Natural killer cell (primary cell): ENCODE data around the gene PLA2G10. TPM values are rescaled to one million over a fixed set of nuclear protein-coding genes. Genes with fewer than 3 reads are reported as not detected.
"Not testable (repeated sequence)": the region's sequence is repeated elsewhere in the genome, so short reads cannot be mapped to it uniquely, and the experiment has no call there.

Source experiments
- ATAC-seq, 3 donors: fragments of 150-1000 bp in 2 of 3; fragments of 200-7000 bp in 1 of 3; cut with Tn5 transposase; 1 replicate in 1 of 3; 2 replicates in 2 of 3; pipeline ENCODE4 v1.10.0; 2021; ENCODE audit warnings: mild to moderate bottlenecking in 2 of 3, moderate library complexity in 2 of 3
- DNase-seq, 2 donors: peaks; one replicate each; pipeline versions ENCODE4 v3.0.0 to v3.0.0-alpha.2; 2013 to 2021; ENCODE audit warnings: mixed read lengths in 1 of 2
- H3K27ac ChIP-seq: one replicate; pipeline ENCODE4 v1.5.1; 2013; ENCODE audit warnings: mild to moderate bottlenecking, low read length
- H3K27me3 ChIP-seq: one replicate; pipeline ENCODE4 v1.6.1; 2013; ENCODE audit warnings: low read length; ENCODE audit not compliant: control insufficient read depth, insufficient read depth
- H3K36me3 ChIP-seq: one replicate; pipeline ENCODE4 v1.6.1; 2013; ENCODE audit warnings: low read length; ENCODE audit not compliant: control insufficient read depth, insufficient read depth
- H3K4me1 ChIP-seq: one replicate; pipeline ENCODE4 v1.6.1; 2013; ENCODE audit warnings: low read length; ENCODE audit not compliant: control insufficient read depth, insufficient read depth
- H3K4me3 ChIP-seq: one replicate; pipeline ENCODE4 v1.5.1; 2013; ENCODE audit warnings: low read length
- H3K9me3 ChIP-seq: one replicate; pipeline ENCODE4 v1.6.1; 2013; ENCODE audit warnings: low read length; ENCODE audit not compliant: control insufficient read depth, insufficient read depth
- H3K27ac Mint-ChIP-seq, 2 donors: one replicate each; pipeline ENCODE4 v1.8.0; 2022; ENCODE audit warnings: mild to moderate bottlenecking in 2 of 2, mixed read lengths in 2 of 2, moderate library complexity in 1 of 2
- H3K27me3 Mint-ChIP-seq, 2 donors: one replicate each; pipeline ENCODE4 v1.8.0; 2022; ENCODE audit warnings: low read depth in 2 of 2, mixed read lengths in 2 of 2
- H3K36me3 Mint-ChIP-seq: one replicate; pipeline ENCODE4 v1.8.0; 2022; ENCODE audit warnings: mixed read lengths
- H3K4me1 Mint-ChIP-seq, 2 donors: one replicate each; pipeline ENCODE4 v1.8.0; 2022; ENCODE audit warnings: mixed read lengths in 2 of 2
- H3K4me3 Mint-ChIP-seq: one replicate; pipeline ENCODE4 v1.8.0; 2022; ENCODE audit warnings: mild to moderate bottlenecking, moderate library complexity, mixed read lengths
- H3K9me3 Mint-ChIP-seq, 2 donors: one replicate each; pipeline ENCODE4 v1.8.0; 2022; ENCODE audit warnings: mixed read lengths in 2 of 2
- WGBS: methylation state at CpG from one replicate; pipeline ENCODE4 v1.1.7; 2013; ENCODE audit warnings: missing lambda C conversion rate; ENCODE audit not compliant: insufficient coverage; 5-methylcytosine and 5-hydroxymethylcytosine counted together
- intact Hi-C: fragments of 100-400 bp; cut with micrococcal nuclease; formaldehyde crosslinking; loops from one replicate; pipeline ENCODE4 v1.14.2; 2022
- total RNA-seq, 4 donors: library from RNA; stranded (reverse); fragments of 120-200 nt in 1 of 4; gene quantifications; one replicate each; pipeline versions ENCODE4 v1.2.3 to v1.2.4, GENCODE V29; 2013 to 2022
- TF ChIP-seq, protein P1 (sequence below): fragments of 200-600 bp; IDR thresholded peaks from one replicate; pipeline ENCODE4 v1.8.0; 2022; ENCODE audit warnings: antibody characterized with exemption

The PLA2G10 gene
- total RNA-seq, 3 donors from 2014 or later (not counting 1 experiment from before 2014, with no cell fraction given): not detected

DNA sequence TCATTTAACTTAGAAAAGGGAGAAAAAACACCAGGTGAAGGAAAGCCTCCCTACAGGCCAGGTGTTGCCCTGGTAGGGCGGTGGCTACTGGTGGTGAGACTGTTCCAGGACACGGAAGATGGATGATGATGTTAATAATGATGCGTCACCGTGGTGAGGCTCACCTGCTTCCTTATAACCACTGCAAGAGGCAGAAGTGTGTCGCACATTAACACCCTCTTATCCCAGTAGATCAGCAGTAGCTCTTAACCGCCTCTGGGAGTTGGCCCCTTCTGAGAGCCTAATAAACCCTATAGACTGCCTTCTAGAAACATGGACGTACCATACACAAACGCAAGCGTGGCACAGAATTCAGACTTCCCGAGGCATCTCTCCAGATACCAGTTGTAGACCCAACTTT lies 53.6 kb downstream of the PLA2G10 start:
- intact Hi-C loops: no loop called here
- no peak overlapping the region for H3K27ac ChIP-seq
- 91% methylated on average over 10 of the region's 10 CpGs for WGBS
- Mint-ChIP-seq H3K9me3 (no peaks in the 10 kb centered on the region), H3K27ac (peak overlapping the region; percentile 63 to 73), H3K4me1 (peaks cover 31 to 33% of the 10 kb centered on the region in 2 donors), H3K36me3 (no peaks in the 10 kb centered on the region), H3K4me3 (no peak overlapping the region), H3K27me3 (no peaks in the 10 kb centered on the region)
- TF ChIP-seq, protein P1, sequence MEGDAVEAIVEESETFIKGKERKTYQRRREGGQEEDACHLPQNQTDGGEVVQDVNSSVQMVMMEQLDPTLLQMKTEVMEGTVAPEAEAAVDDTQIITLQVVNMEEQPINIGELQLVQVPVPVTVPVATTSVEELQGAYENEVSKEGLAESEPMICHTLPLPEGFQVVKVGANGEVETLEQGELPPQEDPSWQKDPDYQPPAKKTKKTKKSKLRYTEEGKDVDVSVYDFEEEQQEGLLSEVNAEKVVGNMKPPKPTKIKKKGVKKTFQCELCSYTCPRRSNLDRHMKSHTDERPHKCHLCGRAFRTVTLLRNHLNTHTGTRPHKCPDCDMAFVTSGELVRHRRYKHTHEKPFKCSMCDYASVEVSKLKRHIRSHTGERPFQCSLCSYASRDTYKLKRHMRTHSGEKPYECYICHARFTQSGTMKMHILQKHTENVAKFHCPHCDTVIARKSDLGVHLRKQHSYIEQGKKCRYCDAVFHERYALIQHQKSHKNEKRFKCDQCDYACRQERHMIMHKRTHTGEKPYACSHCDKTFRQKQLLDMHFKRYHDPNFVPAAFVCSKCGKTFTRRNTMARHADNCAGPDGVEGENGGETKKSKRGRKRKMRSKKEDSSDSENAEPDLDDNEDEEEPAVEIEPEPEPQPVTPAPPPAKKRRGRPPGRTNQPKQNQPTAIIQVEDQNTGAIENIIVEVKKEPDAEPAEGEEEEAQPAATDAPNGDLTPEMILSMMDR: no peak
- peaks cover 26% of the 10 kb centered on the region for H3K36me3 ChIP-seq
- H3K4me3 ChIP-seq: no peak overlapping the region
- peak in 1 of 3 donors; percentile 49 for ATAC-seq
- no peaks in the 10 kb centered on the region for H3K9me3 ChIP-seq
- no peaks in the 10 kb centered on the region for H3K27me3 ChIP-seq
- H3K4me1 ChIP-seq: no peaks in the 10 kb centered on the region
- no peak for DNase-seq

DNA sequence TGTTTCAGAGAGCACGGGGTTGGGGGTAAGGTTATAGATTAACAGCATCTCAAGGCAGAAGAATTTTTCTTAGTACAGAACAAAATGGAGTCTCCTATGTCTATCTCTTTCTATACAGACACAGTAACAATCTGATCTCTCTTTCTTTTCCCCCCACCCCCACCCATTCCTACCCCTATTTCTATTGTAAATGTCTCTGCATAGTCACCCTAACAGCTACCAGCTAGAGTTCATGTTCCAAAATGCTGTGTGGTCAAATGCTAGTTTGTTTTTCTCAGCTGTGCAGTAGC lies 57.2 kb downstream of the PLA2G10 start:
- H3K9me3 ChIP-seq, H3K36me3 Mint-ChIP-seq, H3K27me3 Mint-ChIP-seq, H3K27ac ChIP-seq, ATAC-seq, H3K9me3 Mint-ChIP-seq, intact Hi-C loops, H3K27me3 ChIP-seq, H3K4me3 ChIP-seq, H3K4me3 Mint-ChIP-seq, DNase-seq: not testable (repeated sequence)
- WGBS: no CpG with 5 or more reads among the region's 1 CpG
- Mint-ChIP-seq H3K27ac (peak overlapping the region in 1 of 2 donors; percentile 75), H3K4me1 (peaks cover 44 to 62% of the 10 kb centered on the region in 2 donors)
- peaks cover 14% of the 10 kb centered on the region for H3K36me3 ChIP-seq
- H3K4me1 ChIP-seq: peaks cover 20% of the 10 kb centered on the region

DNA sequence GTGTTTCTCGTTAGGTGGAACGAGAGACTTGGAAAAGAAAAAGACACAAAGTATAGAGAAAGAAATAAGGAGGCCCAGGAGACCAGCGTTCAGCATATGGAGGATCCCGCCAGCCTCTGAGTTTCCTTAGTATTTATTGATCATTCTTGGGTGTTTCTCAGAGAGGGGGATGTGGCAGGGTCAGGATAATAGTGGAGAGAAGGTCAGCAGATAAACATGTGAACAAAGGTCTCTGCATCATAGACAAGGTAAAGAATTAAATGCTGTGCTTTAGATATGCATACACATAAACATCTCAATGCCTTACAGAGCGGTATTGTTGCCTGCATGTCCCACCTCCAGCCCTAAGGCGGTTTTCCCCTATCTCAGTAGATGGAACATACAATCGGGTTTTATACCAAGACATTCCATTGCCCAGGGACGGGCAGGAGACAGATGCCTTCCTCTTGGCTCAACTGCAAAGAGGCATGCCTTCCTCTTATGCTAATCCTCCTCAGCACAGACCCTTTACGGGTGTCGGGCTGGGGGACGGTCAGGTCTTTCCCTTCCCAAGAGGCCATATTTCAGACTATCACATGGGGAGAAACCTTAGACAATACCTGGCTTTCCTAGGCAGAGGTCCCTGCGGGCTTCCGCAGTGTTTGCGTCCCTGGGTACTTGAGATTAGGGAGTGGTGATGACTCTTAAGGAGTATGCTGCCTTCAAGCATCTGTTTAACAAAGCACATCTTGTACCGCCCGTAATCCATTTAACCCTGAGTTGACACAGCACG lies 57.7 kb downstream of the PLA2G10 start:
- intact Hi-C loops, H3K36me3 Mint-ChIP-seq: not testable (repeated sequence)
- WGBS: 93% methylated on average over 10 of the region's 17 CpGs

DNA sequence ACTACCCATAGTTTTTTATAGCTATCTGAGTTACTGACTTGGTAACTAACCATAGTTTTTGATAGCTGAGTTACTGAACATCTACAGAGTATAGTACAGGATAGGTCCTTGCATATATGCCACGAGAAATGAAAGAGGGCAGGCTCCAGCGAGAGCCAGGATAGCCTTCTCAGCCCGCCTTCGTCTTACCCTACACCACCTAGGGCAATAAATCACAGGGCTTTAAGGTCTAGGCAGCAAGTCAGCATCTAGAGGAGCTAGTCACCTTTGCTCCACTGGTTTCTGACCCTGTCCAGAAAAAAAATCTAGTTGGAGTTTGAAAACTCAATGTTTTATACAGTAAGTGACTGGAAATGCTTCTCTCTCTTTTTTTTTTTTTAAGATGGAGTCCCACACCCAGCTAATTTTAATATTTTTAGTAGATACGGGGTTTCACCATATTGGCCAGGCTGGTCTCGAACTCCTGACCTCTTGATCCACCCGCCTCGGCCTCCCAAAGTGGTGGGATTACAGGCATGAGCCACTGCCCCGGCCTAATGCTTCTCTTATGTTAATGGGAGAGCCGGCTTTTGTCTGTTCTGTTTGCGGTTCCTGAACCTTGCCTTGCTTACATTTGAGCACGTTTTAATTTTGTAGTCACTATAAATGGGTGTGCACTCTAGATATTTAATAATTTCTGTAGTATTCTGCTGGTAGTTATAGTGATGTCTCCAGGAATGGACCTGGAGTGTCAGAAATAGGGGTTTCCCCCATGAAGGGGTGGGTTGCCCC lies 58.5 kb downstream of the PLA2G10 start:
- no peak for ATAC-seq
- H3K9me3 Mint-ChIP-seq: no peaks in the 10 kb centered on the region
- intact Hi-C loops: no loop called here
- WGBS: 86% methylated on average over 12 of the region's 12 CpGs
- H3K4me3 Mint-ChIP-seq: peak overlapping the region; percentile 22
- H3K27me3 Mint-ChIP-seq: no peaks in the 10 kb centered on the region
- DNase-seq: no peak
- H3K4me1 Mint-ChIP-seq: peaks cover 37 to 54% of the 10 kb centered on the region in 2 donors
- Histone ChIP-seq H3K27me3 (no peaks in the 10 kb centered on the region), H3K9me3 (no peaks in the 10 kb centered on the region), H3K4me1 (peaks cover 32% of the 10 kb centered on the region), H3K27ac (no peak overlapping the region), H3K4me3 (no peak overlapping the region), H3K36me3 (peaks cover 8% of the 10 kb centered on the region)
- no peaks in the 10 kb centered on the region for H3K36me3 Mint-ChIP-seq
- H3K27ac Mint-ChIP-seq: peak overlapping the region; percentile 98 to 99
- TF ChIP-seq, protein P1: no peak

More for the DNA sequence above, 57.7 kb downstream of the PLA2G10 start:
- Histone ChIP-seq H3K36me3 (peaks cover 14% of the 10 kb centered on the region), H3K4me1 (peaks cover 25% of the 10 kb centered on the region)
- ATAC-seq, H3K4me3 ChIP-seq, H3K27ac ChIP-seq, DNase-seq, H3K27me3 Mint-ChIP-seq, H3K27me3 ChIP-seq, H3K9me3 ChIP-seq, H3K9me3 Mint-ChIP-seq: not testable (repeated sequence)
- Mint-ChIP-seq H3K4me1 (peaks cover 42 to 60% of the 10 kb centered on the region in 2 donors), H3K27ac (peak overlapping the region in 1 of 2 donors; percentile 75), H3K4me3 (peak overlapping the region; percentile 22)
